ENCODE data around the gene PNN. TPM values are rescaled to one million over a fixed set of nuclear protein-coding genes. Genes with fewer than 3 reads are reported as not detected.

PNN gene
- total and polyA plus RNA-seq, 2 of the 4 experiments (the other 2 are of a cell fraction) = 14.9 to 28.8 TPM

DNA sequence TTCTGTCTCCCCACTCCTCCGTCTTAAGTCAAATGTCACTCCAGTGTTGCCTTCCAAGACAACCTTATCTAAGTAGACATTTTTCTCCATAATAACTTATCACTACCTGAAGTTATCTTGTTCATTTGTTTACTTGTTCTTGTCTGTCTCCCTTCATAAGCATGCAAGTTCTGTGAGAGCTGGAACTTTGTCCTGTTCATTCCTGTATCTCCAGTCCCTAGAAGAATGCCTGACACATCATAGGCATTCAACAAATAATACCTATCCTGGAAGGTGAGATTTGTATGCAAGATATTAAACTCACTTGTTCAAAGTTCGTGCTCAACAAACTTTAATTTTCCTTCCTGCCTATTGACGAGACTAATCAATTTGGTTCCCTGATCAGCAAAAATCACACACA is 53.0 kb downstream of the PNN start:
- DNase-seq (no peak), ATAC-seq (ENCODE audit: low read depth) (no peak)
- no peak overlapping the region for H2BK5ac ChIP-seq (ENCODE audit: low read depth, low read length, poor library complexity, severe bottlenecking)
- H4K20me1 ChIP-seq (ENCODE audit: insufficient read depth, low read length) = no peaks in the 10 kb centered on the region
- H3K23ac ChIP-seq (ENCODE audit: low read depth, low read length) = no peak overlapping the region
- no peak overlapping the region for H3K9ac ChIP-seq (ENCODE audit: low read depth, low read length)
- in situ Hi-C loops (cut with MboI; ENCODE audit: low sequenced_read_pairs) (no loop called here), intact Hi-C loops (cut with micrococcal nuclease) (no loop called here), dilution Hi-C loops (cut with HindIII; ENCODE audit: low sequenced_read_pairs, unreplicated experiment) (no loop called here)
- H4K5ac ChIP-seq (ENCODE audit: low read depth, low read length) = no peak overlapping the region
- no peak overlapping the region for H4K8ac ChIP-seq (ENCODE audit: low read depth in 2 of 2, low read length in 2 of 2)
- H3K4me1 ChIP-seq (ENCODE audit: control insufficient read depth, insufficient read depth, low read length) = no peaks in the 10 kb centered on the region
- H3K9me3 ChIP-seq (ENCODE audit: control insufficient read depth, insufficient read depth, low read length) = no peaks in the 10 kb centered on the region
- WGBS, 2 experiments (ENCODE audit: extremely low coverage in 2 of 2, insufficient read length in 1 of 2) = 50% methylated on average over 1 of the region's 3 CpGs; no CpG with 5 or more reads in 1 of the 2 experiments
- H2AK5ac ChIP-seq (ENCODE audit: low read depth, low read length) = no peak overlapping the region
- no peak overlapping the region for H3K4me3 ChIP-seq (ENCODE audit: insufficient read depth, low read depth, low read length)
- no peak overlapping the region for H3K4ac ChIP-seq (ENCODE audit: low read depth, low read length)
- no peak overlapping the region for H3K14ac ChIP-seq (replicated peaks; ENCODE audit: low read depth, low read length)
- no peaks in the 10 kb centered on the region for H3K9me1 ChIP-seq (ENCODE audit: insufficient read depth, low read length)
- H2AFZ ChIP-seq (replicated peaks; ENCODE audit: low read length, poor library complexity) = no peak overlapping the region
- H3K56ac ChIP-seq (ENCODE audit: extremely low read depth, insufficient read depth, low read length) = no peak overlapping the region
- H2BK20ac ChIP-seq (ENCODE audit: low read depth, low read length) = no peak overlapping the region
- no peak overlapping the region for H2AK9ac ChIP-seq (replicated peaks; ENCODE audit: low read depth, low read length, poor library complexity)
- H4K91ac ChIP-seq (ENCODE audit: insufficient read depth, low read depth, low read length) = no peak overlapping the region
- H3K4me2 ChIP-seq (ENCODE audit: low read depth, low read length) = no peak overlapping the region
- POLR2A ChIA-PET (ENCODE audit: unreplicated experiment) = no interaction called here
- TF ChIP-seq, protein P1, sequence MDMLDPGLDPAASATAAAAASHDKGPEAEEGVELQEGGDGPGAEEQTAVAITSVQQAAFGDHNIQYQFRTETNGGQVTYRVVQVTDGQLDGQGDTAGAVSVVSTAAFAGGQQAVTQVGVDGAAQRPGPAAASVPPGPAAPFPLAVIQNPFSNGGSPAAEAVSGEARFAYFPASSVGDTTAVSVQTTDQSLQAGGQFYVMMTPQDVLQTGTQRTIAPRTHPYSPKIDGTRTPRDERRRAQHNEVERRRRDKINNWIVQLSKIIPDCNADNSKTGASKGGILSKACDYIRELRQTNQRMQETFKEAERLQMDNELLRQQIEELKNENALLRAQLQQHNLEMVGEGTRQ (IDR thresholded peaks at IDR 0.05; ENCODE audit: low read depth, low read length) = no peak
- no peak for TF ChIP-seq NFE2L2 (IDR thresholded peaks at IDR 0.05; ENCODE audit: low read depth, low read length)
- no peak for TF ChIP-seq CHD1 (IDR thresholded peaks at IDR 0.05; ENCODE audit: low read depth, low read length)
- TF ChIP-seq RFX5 (IDR thresholded peaks at IDR 0.05; ENCODE audit: low read depth, low read length) = no peak
- no peak for TF ChIP-seq FOS (IDR thresholded peaks at IDR 0.05; ENCODE audit: low read depth, low read length)
- TF ChIP-seq MAZ (IDR thresholded peaks at IDR 0.05; ENCODE audit: borderline replicate concordance, low read depth, low read length) = no peak
- TF ChIP-seq, protein P2, sequence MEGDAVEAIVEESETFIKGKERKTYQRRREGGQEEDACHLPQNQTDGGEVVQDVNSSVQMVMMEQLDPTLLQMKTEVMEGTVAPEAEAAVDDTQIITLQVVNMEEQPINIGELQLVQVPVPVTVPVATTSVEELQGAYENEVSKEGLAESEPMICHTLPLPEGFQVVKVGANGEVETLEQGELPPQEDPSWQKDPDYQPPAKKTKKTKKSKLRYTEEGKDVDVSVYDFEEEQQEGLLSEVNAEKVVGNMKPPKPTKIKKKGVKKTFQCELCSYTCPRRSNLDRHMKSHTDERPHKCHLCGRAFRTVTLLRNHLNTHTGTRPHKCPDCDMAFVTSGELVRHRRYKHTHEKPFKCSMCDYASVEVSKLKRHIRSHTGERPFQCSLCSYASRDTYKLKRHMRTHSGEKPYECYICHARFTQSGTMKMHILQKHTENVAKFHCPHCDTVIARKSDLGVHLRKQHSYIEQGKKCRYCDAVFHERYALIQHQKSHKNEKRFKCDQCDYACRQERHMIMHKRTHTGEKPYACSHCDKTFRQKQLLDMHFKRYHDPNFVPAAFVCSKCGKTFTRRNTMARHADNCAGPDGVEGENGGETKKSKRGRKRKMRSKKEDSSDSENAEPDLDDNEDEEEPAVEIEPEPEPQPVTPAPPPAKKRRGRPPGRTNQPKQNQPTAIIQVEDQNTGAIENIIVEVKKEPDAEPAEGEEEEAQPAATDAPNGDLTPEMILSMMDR (conservative IDR thresholded peaks at IDR 0.05; ENCODE audit: low read depth, low read length) = no peak
- TF ChIP-seq POLR2A (IDR thresholded peaks at IDR 0.05; ENCODE audit: low read depth, low read length) = no peak
- TF ChIP-seq MXI1 (IDR thresholded peaks at IDR 0.05; ENCODE audit: borderline replicate concordance, low read depth, low read length) = no peak
- TF ChIP-seq ELK1 (IDR thresholded peaks at IDR 0.05; ENCODE audit: borderline replicate concordance, low read depth, low read length) = no peak
- no peak for TF ChIP-seq MAFK (IDR thresholded peaks at IDR 0.05; ENCODE audit: low read depth, low read length)
- TF ChIP-seq BHLHE40 (IDR thresholded peaks at IDR 0.05; ENCODE audit: low read depth, low read length) = no peak
- no peak overlapping the region for H3K27ac ChIP-seq (ENCODE audit: insufficient read depth, low read length)
- H2BK15ac ChIP-seq (ENCODE audit: low read depth, low read length) = no peak overlapping the region
- no peaks in the 10 kb centered on the region for H3K27me3 ChIP-seq (ENCODE audit: control insufficient read depth, insufficient read depth, low read length)
- H3K18ac ChIP-seq (ENCODE audit: low read depth, low read length) = no peak overlapping the region
- H3K36me3 ChIP-seq (ENCODE audit: control insufficient read depth, insufficient read depth, low read length) = no peaks in the 10 kb centered on the region
- H3K79me1 ChIP-seq (ENCODE audit: low read depth in 1 of 2, low read length in 2 of 2) = no peaks in the 10 kb centered on the region
- no TSS peak for BruUV-seq (replicated peaks)
- H2BK120ac ChIP-seq (ENCODE audit: low read depth, low read length) = no peak overlapping the region
- CTCF ChIA-PET = no interaction called here
